ENCODE data around the gene ZNF780A. TPM values are rescaled to one million over a fixed set of nuclear protein-coding genes. Genes with fewer than 3 reads are reported as not detected.

ZNF780A gene
- polyA plus RNA-seq, 1 donor from 2014 or later = 7.4 TPM

GRCh38 chr19:40084948-40085347 is 5.8 kb downstream of the ZNF780A start:
- no peaks in the 10 kb centered on the region for H3K9me3 ChIP-seq (ENCODE audit: low read length)
- H3K9me2 ChIP-seq (ENCODE audit: insufficient read depth, low read length) = no peaks in the 10 kb centered on the region
- no peaks in the 10 kb centered on the region for H3K27me3 ChIP-seq (ENCODE audit: insufficient read depth, low read depth, low read length)
- no peak overlapping the region for H3K9ac ChIP-seq (ENCODE audit: low read length)
- TF ChIP-seq CTCF (IDR thresholded peaks at IDR 0.05; ENCODE audit: poor library complexity, severe bottlenecking) (no peak), MXI1 (conservative IDR thresholded peaks at IDR 0.05; ENCODE audit: poor library complexity, severe bottlenecking) (no peak), SMC3 (conservative IDR thresholded peaks at IDR 0.05; ENCODE audit: poor library complexity) (no peak), EZH2 (IDR thresholded peaks at IDR 0.05; ENCODE audit: borderline replicate concordance, insufficient read depth, low read length, poor library complexity, severe bottlenecking) (no peak), POLR2AphosphoS5 (IDR thresholded peaks at IDR 0.05) (no peak), EP300 (conservative IDR thresholded peaks at IDR 0.05; ENCODE audit: poor library complexity, severe bottlenecking) (no peak), RAD21 (conservative IDR thresholded peaks at IDR 0.05) (no peak), TAF1 (IDR thresholded peaks at IDR 0.05; ENCODE audit: low read depth) (no peak), REST (IDR thresholded peaks at IDR 0.05; ENCODE audit: borderline replicate concordance) (no peak)
- no peaks in the 10 kb centered on the region for H4K20me1 ChIP-seq (ENCODE audit: insufficient read depth)
- no peak overlapping the region for H2AFZ ChIP-seq (ENCODE audit: low read depth, low read length)
- H3F3A ChIP-seq (ENCODE audit: insufficient read depth, low read length, poor library complexity, severe bottlenecking) = no peaks in the 10 kb centered on the region
- no peak overlapping the region for H3K27ac ChIP-seq (ENCODE audit: low read length)
- no peak overlapping the region for H3K4me2 ChIP-seq (ENCODE audit: low read length)
- peaks cover 36% of the 10 kb centered on the region for H3K79me2 ChIP-seq (replicated peaks; ENCODE audit: insufficient read depth, low read length)
- peaks cover 8% of the 10 kb centered on the region for H3K36me3 ChIP-seq (ENCODE audit: insufficient read depth, low read length)
- H3K4me3 ChIP-seq (ENCODE audit: low read length) = no peak overlapping the region

DNA sequence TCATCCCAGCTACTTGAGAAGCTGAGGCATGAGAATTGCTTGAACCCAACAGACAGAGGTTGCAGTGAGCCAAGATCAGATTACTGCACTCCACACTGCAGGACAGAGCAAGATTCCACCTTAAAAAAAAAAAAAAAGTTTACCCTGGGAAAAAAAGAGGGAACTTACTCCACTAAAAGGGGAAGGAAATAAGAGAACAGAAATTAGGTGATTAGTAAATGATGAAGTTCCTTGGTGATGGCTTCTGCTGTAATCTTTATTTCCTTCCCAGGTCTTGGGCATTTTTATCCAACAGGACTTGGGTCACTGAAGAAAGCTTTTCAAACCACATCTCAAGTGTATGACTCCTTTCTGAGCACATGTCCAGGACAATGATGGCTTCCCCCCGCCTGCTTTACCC is 9.3 kb downstream of the ZNF780A start:
- Histone ChIP-seq H3K4me2 (ENCODE audit: low read length) (no peak overlapping the region), H4K20me1 (ENCODE audit: insufficient read depth) (no peaks in the 10 kb centered on the region), H3K27ac (ENCODE audit: low read length) (no peak overlapping the region), H3K79me2 (replicated peaks; ENCODE audit: insufficient read depth, low read length) (peaks cover 5% of the 10 kb centered on the region), H3K9ac (ENCODE audit: low read length) (no peak overlapping the region), H3K36me3 (ENCODE audit: insufficient read depth, low read length) (peaks cover 21% of the 10 kb centered on the region), H3K27me3 (ENCODE audit: insufficient read depth, low read depth, low read length) (no peaks in the 10 kb centered on the region), H3F3A (ENCODE audit: insufficient read depth, low read length, poor library complexity, severe bottlenecking) (no peaks in the 10 kb centered on the region), H3K9me2 (ENCODE audit: insufficient read depth, low read length) (no peaks in the 10 kb centered on the region), H2AFZ (ENCODE audit: low read depth, low read length) (no peak overlapping the region), H3K9me3 (ENCODE audit: low read length) (no peaks in the 10 kb centered on the region), H3K4me3 (ENCODE audit: low read length) (no peak overlapping the region)
- TF ChIP-seq CTCF (IDR thresholded peaks at IDR 0.05; ENCODE audit: poor library complexity, severe bottlenecking) (no peak), EZH2 (IDR thresholded peaks at IDR 0.05; ENCODE audit: borderline replicate concordance, insufficient read depth, low read length, poor library complexity, severe bottlenecking) (no peak), POLR2AphosphoS5 (IDR thresholded peaks at IDR 0.05) (no peak)

All from neural cell (in vitro differentiated cells).